Stimulated activated CD4-positive, alpha-beta T cell treated with anti-CD3 and anti-CD28 coated beads, TNF-alpha, amount 100 ng/mL, for 1 hour (primary cell): ENCODE measurements around the gene WDR31.
"Not testable (repeated sequence)": the region's sequence is repeated elsewhere in the genome, so short reads cannot be mapped to it uniquely, and the experiment has no call there.

Experiments used
- DNase-seq, 3 donors: peaks; one replicate each; pipeline ENCODE4 v3.0.0-alpha.2; 2020; ENCODE audit warnings: low read depth in 3 of 3, low spot score in 1 of 3

Gene WDR31

GRCh38 chr9:113368982-113369854, 29.1 kb upstream of the WDR31 start:
- no peak for DNase-seq

GRCh38 chr9:113368348-113368981, 28.4 kb upstream of the WDR31 start:
- DNase-seq = no peak

- DNase-seq = not testable (repeated sequence)
Observed at GRCh38 chr9:113365652-113366051, 25.6 kb upstream of the WDR31 start.

- no peak for DNase-seq
Observed at GRCh38 chr9:113364951-113365350, 24.9 kb upstream of the WDR31 start.

GRCh38 chr9:113363336-113363735, 23.3 kb upstream of the WDR31 start:
- no peak for DNase-seq

GRCh38 chr9:113361304-113362018, 21.4 kb upstream of the WDR31 start:
- no peak for DNase-seq

- no peak for DNase-seq
Observed at GRCh38 chr9:113360242-113360842, 20.3 kb upstream of the WDR31 start.

GRCh38 chr9:113359385-113359784, 19.3 kb upstream of the WDR31 start:
- DNase-seq = no peak

- DNase-seq = no peak
Observed at GRCh38 chr9:113356686-113357292, 16.7 kb upstream of the WDR31 start.

GRCh38 chr9:113355040-113355596, 15.0 kb upstream of the WDR31 start:
- DNase-seq = no peak

- DNase-seq = no peak
Observed at GRCh38 chr9:113352411-113352810, 12.3 kb upstream of the WDR31 start.

- no peak for DNase-seq
Observed at GRCh38 chr9:113352006-113352405, 11.9 kb upstream of the WDR31 start.

GRCh38 chr9:113350937-113351336, 10.9 kb upstream of the WDR31 start:
- DNase-seq = no peak

GRCh38 chr9:113350107-113350661, 10.1 kb upstream of the WDR31 start:
- DNase-seq = no peak

GRCh38 chr9:113349445-113350094, 9.5 kb upstream of the WDR31 start, which contains the start of gene BSPRY:
Gene BSPRY (plus strand): TSS chr9:113349541. CDS start chr9:113349580, 39 bp downstream.
- DNase-seq = peak in 2 of 3 donors; percentile 5 to 10

GRCh38 chr9:113349066-113349444, 9.0 kb upstream of the WDR31 start:
- no peak for DNase-seq

GRCh38 chr9:113348437-113348836, 8.4 kb upstream of the WDR31 start:
- no peak for DNase-seq

GRCh38 chr9:113345671-113346070, 5.6 kb upstream of the WDR31 start:
- DNase-seq = no peak

GRCh38 chr9:113345190-113345589, 5.1 kb upstream of the WDR31 start:
- no peak for DNase-seq

GRCh38 chr9:113343732-113344231, 3.7 kb upstream of the WDR31 start:
- no peak for DNase-seq
